Smooth muscle cell (in vitro differentiated cells): ENCODE results near the gene ACSL3. TPM values are rescaled to one million over a fixed set of nuclear protein-coding genes. Genes with fewer than 3 reads are reported as not detected.
A peak's percentile ranks its signal among the peaks of the same experiment; 100 is the strongest.

Experiments
- DNase-seq: peaks from one replicate; lab custom pipeline; 2025; ENCODE audit not compliant: unreplicated experiment; lab: John Stamatoyannopoulos, UW
- H2AFZ ChIP-seq: fragments of 200-600 bp; sonication (generic); 2 replicates; pipeline ENCODE4 v1.6.0; 2016; ENCODE audit warnings: antibody characterized with exemption, low read depth, mild to moderate bottlenecking
- H3F3A ChIP-seq: fragments of 200-600 bp; sonication (generic); 2 replicates; pipeline ENCODE4 v1.6.0; 2017; ENCODE audit warnings: antibody characterized with exemption, low read depth
- H3K27ac ChIP-seq: fragments of 200-600 bp; sonication (generic); 2 replicates; pipeline ENCODE4 v1.5.1; 2016; ENCODE audit warnings: low read depth, mild to moderate bottlenecking
- H3K27me3 ChIP-seq: fragments of 200-600 bp; sonication (generic); 2 replicates; pipeline ENCODE4 v1.6.1; 2016; ENCODE audit warnings: low read depth, mild to moderate bottlenecking
- H3K36me3 ChIP-seq: fragments of 200-600 bp; sonication (generic); 2 replicates; pipeline ENCODE4 v1.5.1; 2016; ENCODE audit warnings: low read depth
- H3K4me1 ChIP-seq: fragments of 200-600 bp; sonication (generic); 2 replicates; pipeline ENCODE4 v1.5.1; 2016; ENCODE audit warnings: low read depth
- H3K4me2 ChIP-seq: fragments of 200-600 bp; sonication (generic); 2 replicates; pipeline ENCODE4 v1.6.0; 2016; ENCODE audit warnings: mild to moderate bottlenecking
- H3K4me3 ChIP-seq: fragments of 200-600 bp; sonication (generic); 2 replicates; pipeline ENCODE4 v1.5.1; 2016; ENCODE audit warnings: mild to moderate bottlenecking
- H3K79me2 ChIP-seq: fragments of 200-600 bp; sonication (generic); 2 replicates; pipeline ENCODE4 v1.6.0; 2016; ENCODE audit warnings: low read depth, mild to moderate bottlenecking
- H3K9ac ChIP-seq: fragments of 200-600 bp; sonication (generic); 2 replicates; pipeline ENCODE4 v1.6.0; 2016; ENCODE audit warnings: low read depth
- H3K9me3 ChIP-seq: fragments of 200-600 bp; sonication (generic); replicated peaks from 2 replicates; pipeline ENCODE4 v1.5.1; 2016; ENCODE audit warnings: low read depth
- H4K20me1 ChIP-seq: fragments of 200-600 bp; sonication (generic); 2 replicates; pipeline ENCODE4 v1.6.0; 2016; ENCODE audit warnings: low read depth
- CTCF ChIP-seq: fragments of 200-600 bp; sonication (generic); IDR thresholded peaks from 2 replicates; pipeline ENCODE4 v1.5.1; 2017; ENCODE audit warnings: borderline replicate concordance, mild to moderate bottlenecking, antibody characterized with exemption; ENCODE audit not compliant: insufficient read depth, poor library complexity, severe bottlenecking
- WGBS: methylation state at CpG from one replicate; pipeline ENCODE4 v1.1.7; 2016; ENCODE audit warnings: low lambda C conversion rate; 5-methylcytosine and 5-hydroxymethylcytosine counted together
- polyA plus RNA-seq: library from polyadenylated mRNA; unstranded; fragments of >200 nt; fragmentation: Nextera tagmentation; extraction: Ambion mirVana; gene quantifications from 2 replicates; pipeline ENCODE4 v1.2.1, GENCODE V29; 2016
- total RNA-seq: library from RNA; depleted of rRNA; stranded (reverse); fragments of >200 nt; gene quantifications from 2 replicates; pipeline ENCODE4 v1.2.3, GENCODE V29; 2014

The ACSL3 gene
- total and polyA plus RNA-seq, 2 experiments from 2014 or later, result 111 to 183 TPM

DNA sequence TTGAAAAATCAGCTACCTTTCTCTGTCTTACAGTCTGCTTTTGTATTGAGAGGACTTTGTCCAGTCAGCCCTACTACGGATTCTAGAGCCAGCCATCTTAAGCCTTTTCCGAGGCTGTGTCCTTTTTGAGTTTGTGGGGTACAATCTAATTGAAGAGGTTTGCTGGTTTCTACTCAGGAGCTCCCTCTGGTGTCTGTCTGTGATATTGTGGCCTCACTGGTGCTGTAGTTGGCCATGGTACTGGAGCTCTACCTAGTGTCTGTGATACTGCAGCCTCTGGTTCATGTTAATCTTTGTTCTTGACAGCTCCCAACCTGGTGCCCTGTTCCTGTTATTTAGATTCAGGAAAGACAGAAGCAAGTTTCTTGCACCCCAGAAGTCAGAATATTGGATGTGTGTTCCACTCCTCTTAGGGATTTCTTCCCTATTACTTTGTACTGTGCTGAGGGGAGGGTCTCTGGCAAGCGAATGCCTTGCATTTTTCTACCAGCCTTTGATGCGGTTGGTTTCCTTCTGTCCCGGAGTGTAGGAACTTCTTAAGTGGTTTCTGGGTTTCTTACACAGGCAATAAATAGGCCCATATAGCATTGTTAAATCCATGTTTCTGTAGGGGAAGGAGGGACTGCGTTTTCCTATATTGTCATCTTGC lies 78.5 kb downstream of the ACSL3 start:
- H3K79me2 ChIP-seq, result peaks cover 27% of the 10 kb centered on the region

DNA sequence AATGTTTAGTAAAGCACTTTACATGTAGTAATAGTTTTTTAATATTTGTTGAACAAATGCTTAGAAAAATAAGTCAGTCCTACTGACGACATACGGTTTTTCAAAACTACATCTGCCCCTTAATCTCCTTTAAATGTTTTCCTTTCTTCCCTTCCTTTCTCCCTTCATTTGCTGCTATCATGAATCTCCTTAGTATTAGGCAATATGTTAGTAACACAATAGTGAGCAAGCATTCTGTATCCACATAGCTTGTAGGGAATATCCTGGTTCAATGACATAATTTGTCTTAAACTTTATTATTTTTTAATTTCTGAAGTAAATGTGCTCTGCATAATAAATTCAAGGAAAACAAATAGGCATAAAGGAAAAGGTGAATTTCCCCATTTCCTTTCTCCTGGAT lies 79.1 kb downstream of the ACSL3 start:
- Histone ChIP-seq H2AFZ (no peak overlapping the region), H3K79me2 (peaks cover 27% of the 10 kb centered on the region), H3K9me3 (peaks cover 15% of the 10 kb centered on the region), H3F3A (peaks cover 17% of the 10 kb centered on the region), H3K4me3 (no peak overlapping the region), H3K4me1 (peaks cover 25% of the 10 kb centered on the region), H4K20me1 (peaks cover 15% of the 10 kb centered on the region), H3K36me3 (peaks cover 22% of the 10 kb centered on the region), H3K4me2 (no peak overlapping the region), H3K9ac (no peak overlapping the region), H3K27me3 (no peaks in the 10 kb centered on the region), H3K27ac (peak overlapping the region; percentile 31)
- WGBS, result 95% methylated on average over 2 of the region's 2 CpGs
- DNase-seq, result no peak
- no peak for TF ChIP-seq CTCF

More for the DNA sequence above, 78.5 kb downstream of the ACSL3 start:
- Histone ChIP-seq H3K4me2 (peak overlapping the region; percentile 9), H3K4me1 (peaks cover 24% of the 10 kb centered on the region), H3K4me3 (no peak overlapping the region), H2AFZ (no peak overlapping the region), H3F3A (peaks cover 22% of the 10 kb centered on the region), H3K9ac (no peak overlapping the region), H3K27ac (peak overlapping the region; percentile 31), H3K27me3 (no peaks in the 10 kb centered on the region), H3K9me3 (peaks cover 15% of the 10 kb centered on the region), H3K36me3 (peaks cover 28% of the 10 kb centered on the region), H4K20me1 (peaks cover 15% of the 10 kb centered on the region)
- no peak for DNase-seq
- WGBS, result 32% methylated on average over 6 of the region's 6 CpGs
- TF ChIP-seq CTCF, result peak; percentile 72

GRCh38 chr2:222941510-222942032 lies 80.7 kb downstream of the ACSL3 start:
- H3K9ac ChIP-seq, result no peak overlapping the region
- peaks cover 20% of the 10 kb centered on the region for H3K79me2 ChIP-seq
- H3K9me3 ChIP-seq, result peaks cover 4% of the 10 kb centered on the region
- no peak overlapping the region for H2AFZ ChIP-seq
- no peak overlapping the region for H3K4me2 ChIP-seq
- peak overlapping the region; percentile 72 for H3K27ac ChIP-seq
- H3K27me3 ChIP-seq, result no peaks in the 10 kb centered on the region
- H4K20me1 ChIP-seq, result peaks cover 15% of the 10 kb centered on the region
- no peak for DNase-seq
- whole genome bisulfite sequencing, result 73% methylated on average over 7 of the region's 7 CpGs
- H3F3A ChIP-seq, result peaks cover 17% of the 10 kb centered on the region
- no peak overlapping the region for H3K4me3 ChIP-seq
- peaks cover 9% of the 10 kb centered on the region for H3K36me3 ChIP-seq
- no peak for TF ChIP-seq CTCF
- H3K4me1 ChIP-seq, result peaks cover 36% of the 10 kb centered on the region

- 89% methylated on average over 3 of the region's 3 CpGs for WGBS
- DNase-seq, result no peak
- Histone ChIP-seq H2AFZ (no peak overlapping the region), H3K36me3 (peaks cover 3% of the 10 kb centered on the region), H3K9ac (no peak overlapping the region), H3K4me1 (peaks cover 36% of the 10 kb centered on the region), H3K9me3 (no peaks in the 10 kb centered on the region), H3K27me3 (no peaks in the 10 kb centered on the region), H3K27ac (peak overlapping the region; percentile 72), H3K4me3 (no peak overlapping the region), H3K79me2 (peaks cover 15% of the 10 kb centered on the region), H3K4me2 (no peak overlapping the region), H3F3A (peaks cover 17% of the 10 kb centered on the region), H4K20me1 (peaks cover 15% of the 10 kb centered on the region)
- no peak for TF ChIP-seq CTCF
Observed at GRCh38 chr2:222942561-222942960, 81.7 kb downstream of the ACSL3 start.
